Activated naive CD4-positive, alpha-beta T cell treated with anti-CD3 and anti-CD28 coated beads for 36 hours (primary cell): ENCODE data around the gene FSTL5. TPM values are rescaled to one million over a fixed set of nuclear protein-coding genes. Genes with fewer than 3 reads are reported as not detected.

Experiments
- CTCF ChIA-PET: fragments of 350-600 bp; sonication (Branson Sonifier 250); formaldehyde crosslinking; loops from one replicate; lab custom pipeline; 2021; ENCODE audit warnings: antibody characterized with exemption; lab: Charles Lee
- DNase-seq: peaks from one replicate; pipeline ENCODE4 v3.0.0-alpha.2; 2020
- H3K27ac Mint-ChIP-seq: one replicate; pipeline ENCODE4 v1.8.0; 2021; ENCODE audit warnings: mild to moderate bottlenecking, mixed read lengths
- H3K27me3 Mint-ChIP-seq: one replicate; pipeline ENCODE4 v1.8.0; 2021; ENCODE audit warnings: low read depth, mixed read lengths
- H3K36me3 Mint-ChIP-seq: one replicate; pipeline ENCODE4 v1.8.0; 2021; ENCODE audit warnings: low read depth, mixed read lengths
- H3K4me1 Mint-ChIP-seq: one replicate; pipeline ENCODE4 v1.8.0; 2021; ENCODE audit warnings: low read depth, mixed read lengths
- H3K4me3 Mint-ChIP-seq: one replicate; pipeline ENCODE4 v1.8.0; 2021; ENCODE audit warnings: mild to moderate bottlenecking, moderate library complexity, mixed read lengths
- H3K9me3 Mint-ChIP-seq: one replicate; pipeline ENCODE4 v1.8.0; 2021; ENCODE audit warnings: mixed read lengths
- intact Hi-C: fragments of 100-400 bp; cut with micrococcal nuclease; formaldehyde crosslinking; loops from one replicate; pipeline ENCODE4 v1.15.1; 2023
- total RNA-seq, 2 experiments: library from RNA; stranded (reverse); gene quantifications; one replicate each; pipeline ENCODE4 v1.2.3, GENCODE V29; 2021

Gene FSTL5
- total RNA-seq, 2 experiments from 2014 or later, result not detected

DNA sequence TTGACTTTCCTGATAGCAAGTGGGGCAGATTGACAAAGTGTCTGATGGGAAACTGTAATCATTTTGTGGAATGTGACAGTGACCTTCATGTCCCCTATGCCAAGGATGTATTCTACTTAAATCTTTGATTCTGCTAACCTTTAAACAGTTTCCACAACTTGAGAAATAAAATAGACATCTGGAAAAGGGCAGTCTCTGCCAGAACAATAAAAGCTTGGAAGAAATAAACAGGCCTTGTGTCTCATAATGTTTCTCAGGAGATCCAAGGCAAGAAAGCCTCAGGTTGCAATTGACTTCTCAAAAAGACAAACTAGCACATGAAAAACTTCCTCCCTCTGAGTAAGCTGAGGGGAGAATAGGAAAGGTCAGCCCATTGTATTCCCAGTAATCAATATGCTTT is 174.9 kb downstream of the FSTL5 start:
- Mint-ChIP-seq H3K4me3 (no peak overlapping the region), H3K27me3 (no peaks in the 10 kb centered on the region), H3K27ac (no peak overlapping the region), H3K4me1 (no peaks in the 10 kb centered on the region), H3K36me3 (no peaks in the 10 kb centered on the region), H3K9me3 (peaks cover 11% of the 10 kb centered on the region)
- DNase-seq, result no peak
- intact Hi-C loops, result no loop called here
- CTCF ChIA-PET, result no interaction called here

DNA sequence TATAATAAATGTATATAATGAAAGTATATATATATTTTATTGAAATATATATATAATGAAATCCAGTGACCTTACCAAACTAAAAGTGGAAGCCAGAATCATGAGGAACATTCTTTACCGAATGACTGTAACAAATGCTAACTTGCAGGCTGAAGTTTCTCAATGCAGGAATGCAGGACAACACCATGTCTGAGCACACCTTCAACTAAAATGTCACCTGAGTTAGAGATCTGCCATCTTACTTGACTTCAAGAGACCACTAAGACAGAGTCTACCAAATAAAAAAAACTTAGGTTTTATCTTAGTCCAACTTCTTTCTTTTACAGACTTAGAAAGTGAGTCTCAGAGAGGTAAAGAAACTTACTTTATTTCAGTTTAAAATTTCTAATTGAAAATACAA is 176.2 kb downstream of the FSTL5 start:
- H3K4me1 Mint-ChIP-seq, result no peaks in the 10 kb centered on the region
- H3K36me3 Mint-ChIP-seq, result no peaks in the 10 kb centered on the region
- CTCF ChIA-PET, result no interaction called here
- no peak overlapping the region for H3K27ac Mint-ChIP-seq
- H3K4me3 Mint-ChIP-seq, result no peak overlapping the region
- H3K27me3 Mint-ChIP-seq, result no peaks in the 10 kb centered on the region
- intact Hi-C loops, result no loop called here
- peaks cover 8% of the 10 kb centered on the region for H3K9me3 Mint-ChIP-seq
- DNase-seq, result no peak

DNA sequence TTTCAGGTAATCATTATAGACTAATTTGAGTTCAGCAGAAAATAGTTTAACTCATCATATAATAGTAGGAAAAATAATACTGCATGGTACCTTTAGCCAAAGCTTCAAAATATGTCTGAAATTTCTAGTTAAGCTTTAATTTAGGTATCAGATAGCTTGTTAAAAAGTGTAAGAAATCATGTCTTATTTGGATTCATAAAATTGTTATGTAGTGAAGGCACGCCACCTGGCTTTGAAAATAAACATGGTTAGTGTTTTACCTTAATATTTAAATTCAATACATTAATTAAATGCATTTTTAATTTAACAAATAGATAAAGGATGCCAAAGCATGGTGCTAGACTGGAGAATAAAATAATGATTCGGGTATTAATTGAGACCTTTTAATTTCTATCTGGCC is 211.4 kb downstream of the FSTL5 start:
- no peak overlapping the region for H3K4me3 Mint-ChIP-seq
- H3K27me3 Mint-ChIP-seq, result no peaks in the 10 kb centered on the region
- H3K9me3 Mint-ChIP-seq, result peaks cover 9% of the 10 kb centered on the region
- CTCF ChIA-PET, result no interaction called here
- H3K27ac Mint-ChIP-seq, result no peak overlapping the region
- intact Hi-C loops, result no loop called here
- no peaks in the 10 kb centered on the region for H3K4me1 Mint-ChIP-seq
- no peaks in the 10 kb centered on the region for H3K36me3 Mint-ChIP-seq
- DNase-seq, result no peak

- Mint-ChIP-seq H3K4me1 (no peaks in the 10 kb centered on the region), H3K27ac (no peak overlapping the region), H3K27me3 (no peaks in the 10 kb centered on the region), H3K36me3 (no peaks in the 10 kb centered on the region), H3K4me3 (no peak overlapping the region), H3K9me3 (peaks cover 9% of the 10 kb centered on the region)
- intact Hi-C loops, result no loop called here
- CTCF ChIA-PET, result no interaction called here
- no peak for DNase-seq
Measured at GRCh38 chr4:161949946-161950725, 213.7 kb downstream of the FSTL5 start.

GRCh38 chr4:161948026-161948770 is 215.6 kb downstream of the FSTL5 start:
- no peaks in the 10 kb centered on the region for H3K36me3 Mint-ChIP-seq
- H3K4me3 Mint-ChIP-seq, result no peak overlapping the region
- H3K9me3 Mint-ChIP-seq, result peaks cover 10% of the 10 kb centered on the region
- H3K27ac Mint-ChIP-seq, result no peak overlapping the region
- no peaks in the 10 kb centered on the region for H3K4me1 Mint-ChIP-seq
- no peaks in the 10 kb centered on the region for H3K27me3 Mint-ChIP-seq
- intact Hi-C loops, result no loop called here
- no peak for DNase-seq
- CTCF ChIA-PET, result interaction anchor here (0.7 kb wide), 1 partner anchor 323 kb away, joined by 6 read pairs; no protein-coding TSS in a partner anchor

- CTCF ChIA-PET, result no interaction called here
- Mint-ChIP-seq H3K27ac (no peak overlapping the region), H3K36me3 (no peaks in the 10 kb centered on the region), H3K9me3 (peaks cover 5% of the 10 kb centered on the region), H3K4me1 (no peaks in the 10 kb centered on the region), H3K4me3 (no peak overlapping the region), H3K27me3 (no peaks in the 10 kb centered on the region)
- intact Hi-C loops, result no loop called here
- no peak for DNase-seq
Measured at GRCh38 chr4:161937596-161937995, 226.2 kb downstream of the FSTL5 start.

- no peak overlapping the region for H3K27ac Mint-ChIP-seq
- CTCF ChIA-PET, result no interaction called here
- DNase-seq, result no peak
- H3K9me3 Mint-ChIP-seq, result peaks cover 5% of the 10 kb centered on the region
- H3K27me3 Mint-ChIP-seq, result no peaks in the 10 kb centered on the region
- no peaks in the 10 kb centered on the region for H3K4me1 Mint-ChIP-seq
- no peaks in the 10 kb centered on the region for H3K36me3 Mint-ChIP-seq
- H3K4me3 Mint-ChIP-seq, result no peak overlapping the region
- intact Hi-C loops, result no loop called here
Measured at GRCh38 chr4:161936625-161937550, 226.9 kb downstream of the FSTL5 start.

- no peaks in the 10 kb centered on the region for H3K27me3 Mint-ChIP-seq
- CTCF ChIA-PET, result no interaction called here
- intact Hi-C loops, result no loop called here
- no peaks in the 10 kb centered on the region for H3K4me1 Mint-ChIP-seq
- DNase-seq, result no peak
- H3K27ac Mint-ChIP-seq, result no peak overlapping the region
- H3K9me3 Mint-ChIP-seq, result peaks cover 1% of the 10 kb centered on the region
- no peaks in the 10 kb centered on the region for H3K36me3 Mint-ChIP-seq
- H3K4me3 Mint-ChIP-seq, result no peak overlapping the region
Measured at GRCh38 chr4:161931089-161931488, 232.7 kb downstream of the FSTL5 start.

DNA sequence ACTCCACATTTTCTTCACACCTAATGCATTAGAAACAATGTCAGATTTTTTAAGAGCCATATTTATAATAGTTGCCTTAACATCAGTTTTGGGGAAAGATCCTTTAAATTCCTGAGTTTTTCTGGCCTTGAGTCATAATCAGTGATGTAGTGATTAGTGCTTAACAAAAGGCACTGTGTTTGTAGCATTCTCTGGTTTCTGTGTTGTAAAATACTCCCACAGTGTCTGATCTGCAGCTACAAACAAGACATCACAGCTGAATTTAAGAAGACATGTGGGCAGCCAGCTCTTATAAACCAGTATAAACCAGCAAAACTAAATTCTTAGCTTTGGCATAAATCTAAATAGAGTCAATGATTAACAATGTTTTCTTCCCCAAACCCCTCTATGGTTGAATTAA is 233.8 kb downstream of the FSTL5 start:
- Mint-ChIP-seq H3K9me3 (peaks cover 1% of the 10 kb centered on the region), H3K4me3 (no peak overlapping the region), H3K4me1 (no peaks in the 10 kb centered on the region), H3K36me3 (no peaks in the 10 kb centered on the region), H3K27ac (no peak overlapping the region), H3K27me3 (no peaks in the 10 kb centered on the region)
- no peak for DNase-seq
- CTCF ChIA-PET, result no interaction called here
- intact Hi-C loops, result no loop called here

DNA sequence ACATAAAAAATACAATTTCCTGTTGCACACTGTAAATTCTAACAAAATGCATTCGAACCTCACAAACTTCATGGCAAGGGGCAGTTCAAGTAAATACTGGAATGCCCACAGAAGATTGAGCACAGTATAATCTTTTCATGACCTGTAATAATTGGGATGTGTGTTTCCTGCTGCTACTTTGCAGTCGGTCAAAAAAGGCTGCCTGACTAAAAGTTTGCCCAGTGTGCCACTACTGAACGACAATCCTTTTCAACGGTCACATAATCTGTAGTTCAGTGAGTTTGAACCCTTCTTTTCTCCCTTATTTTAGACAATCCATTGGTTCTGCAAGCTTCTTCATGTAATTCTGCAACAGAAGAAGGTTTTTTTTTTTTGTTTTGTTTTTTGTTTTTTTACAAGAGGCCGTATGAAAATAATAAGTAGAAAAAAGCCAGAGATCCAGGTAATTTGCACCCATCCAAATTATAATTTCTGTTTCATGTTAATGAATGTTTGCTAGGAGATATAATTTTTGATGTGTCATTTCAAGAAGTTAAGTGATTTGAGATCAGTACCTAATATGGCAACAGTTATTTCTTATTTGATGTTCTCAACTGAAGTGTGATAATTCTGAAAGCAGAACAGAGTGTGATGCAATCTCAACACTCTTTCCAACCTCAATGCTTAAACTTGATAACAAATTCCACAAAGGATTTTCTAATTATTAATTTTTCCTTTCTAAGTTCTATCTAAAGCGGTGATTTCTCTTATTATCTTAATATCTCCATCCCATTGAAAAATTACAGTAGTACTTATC is 237.6 kb downstream of the FSTL5 start:
- intact Hi-C loops, result no loop called here
- no peaks in the 10 kb centered on the region for H3K36me3 Mint-ChIP-seq
- H3K4me3 Mint-ChIP-seq, result no peak overlapping the region
- H3K4me1 Mint-ChIP-seq, result no peaks in the 10 kb centered on the region
- H3K9me3 Mint-ChIP-seq, result peaks cover 1% of the 10 kb centered on the region
- DNase-seq, result no peak
- CTCF ChIA-PET, result no interaction called here
- H3K27me3 Mint-ChIP-seq, result no peaks in the 10 kb centered on the region
- no peak overlapping the region for H3K27ac Mint-ChIP-seq

DNA sequence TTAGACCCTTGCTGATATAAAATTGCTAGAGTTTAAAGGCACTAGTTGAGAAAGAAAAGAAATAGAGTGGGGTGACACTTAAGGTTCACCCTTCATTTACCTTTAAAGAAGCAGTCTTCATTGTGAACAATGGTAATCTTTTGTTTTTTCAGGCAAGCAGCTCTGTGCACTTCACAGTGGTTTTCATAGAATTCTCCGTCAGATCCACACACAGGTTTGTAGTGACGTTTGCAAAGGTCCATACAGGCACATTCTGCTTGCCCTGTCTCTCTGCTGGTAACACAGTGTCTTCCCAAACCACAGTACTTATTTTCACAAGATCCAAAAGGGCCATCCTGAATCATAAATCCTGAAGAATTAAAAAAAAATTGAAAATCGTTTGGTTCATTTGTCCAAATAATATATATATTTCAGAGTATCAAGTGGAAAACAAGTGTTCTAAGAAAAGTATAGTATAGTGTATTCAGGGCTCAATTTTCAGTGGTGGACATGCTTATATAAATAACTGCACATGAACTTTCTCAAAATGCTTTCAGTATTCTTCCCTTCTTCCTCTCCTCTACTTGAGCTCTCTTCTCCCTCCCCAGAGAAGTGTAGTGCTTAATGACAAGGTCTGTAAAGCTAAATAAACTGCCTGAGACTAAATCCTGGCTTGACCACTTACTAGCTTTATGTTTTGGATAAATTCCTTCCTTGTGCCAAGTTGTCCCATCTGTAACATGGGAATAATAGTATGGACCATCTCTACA is 243.3 kb downstream of the FSTL5 start:
- CTCF ChIA-PET, result interaction anchor here (0.7 kb wide), 1 partner anchor 44 kb away, joined by 3 read pairs; no protein-coding TSS in a partner anchor
- H3K4me3 Mint-ChIP-seq, result no peak overlapping the region
- H3K9me3 Mint-ChIP-seq, result no peaks in the 10 kb centered on the region
- no peak for DNase-seq
- intact Hi-C loops, result no loop called here
- H3K4me1 Mint-ChIP-seq, result no peaks in the 10 kb centered on the region
- no peaks in the 10 kb centered on the region for H3K36me3 Mint-ChIP-seq
- no peaks in the 10 kb centered on the region for H3K27me3 Mint-ChIP-seq
- H3K27ac Mint-ChIP-seq, result no peak overlapping the region
